GM12875 (cell line): ENCODE results near the gene CAMK2D.

Experiments
- H3K4me3 ChIP-seq: one replicate; pipeline ENCODE4 v1.5.1; 2011; ENCODE audit warnings: low read depth, low read length, control low read depth
- CTCF ChIP-seq: IDR thresholded peaks from 2 replicates; pipeline ENCODE4 v1.5.1; 2011; ENCODE audit warnings: low read depth, mild to moderate bottlenecking, control low read depth, inconsistent platforms, low read length, moderate library complexity, borderline replicate concordance; ENCODE audit not compliant: insufficient read depth

CAMK2D gene

DNA sequence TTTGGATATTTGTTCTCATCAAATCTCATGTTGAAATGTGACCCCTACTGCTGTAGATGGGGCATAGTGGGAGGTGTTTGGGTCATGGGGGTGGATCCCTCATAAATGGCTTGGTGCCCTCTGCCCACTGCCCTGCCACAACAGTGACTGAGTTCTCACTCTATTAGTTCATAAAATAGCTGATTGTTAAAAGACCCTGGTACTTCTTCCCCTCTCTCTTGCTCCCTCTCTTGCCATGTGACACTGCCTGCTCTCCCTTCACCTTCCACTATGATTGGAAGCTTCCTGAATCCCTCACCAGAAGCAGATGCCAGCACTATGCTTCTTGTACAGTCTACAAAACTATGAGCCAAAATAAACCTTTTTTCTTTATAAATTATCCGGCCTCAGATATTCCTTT lies 182.2 kb downstream of the CAMK2D start:
- H3K4me3 ChIP-seq = no peak overlapping the region
- TF ChIP-seq CTCF = no peak

DNA sequence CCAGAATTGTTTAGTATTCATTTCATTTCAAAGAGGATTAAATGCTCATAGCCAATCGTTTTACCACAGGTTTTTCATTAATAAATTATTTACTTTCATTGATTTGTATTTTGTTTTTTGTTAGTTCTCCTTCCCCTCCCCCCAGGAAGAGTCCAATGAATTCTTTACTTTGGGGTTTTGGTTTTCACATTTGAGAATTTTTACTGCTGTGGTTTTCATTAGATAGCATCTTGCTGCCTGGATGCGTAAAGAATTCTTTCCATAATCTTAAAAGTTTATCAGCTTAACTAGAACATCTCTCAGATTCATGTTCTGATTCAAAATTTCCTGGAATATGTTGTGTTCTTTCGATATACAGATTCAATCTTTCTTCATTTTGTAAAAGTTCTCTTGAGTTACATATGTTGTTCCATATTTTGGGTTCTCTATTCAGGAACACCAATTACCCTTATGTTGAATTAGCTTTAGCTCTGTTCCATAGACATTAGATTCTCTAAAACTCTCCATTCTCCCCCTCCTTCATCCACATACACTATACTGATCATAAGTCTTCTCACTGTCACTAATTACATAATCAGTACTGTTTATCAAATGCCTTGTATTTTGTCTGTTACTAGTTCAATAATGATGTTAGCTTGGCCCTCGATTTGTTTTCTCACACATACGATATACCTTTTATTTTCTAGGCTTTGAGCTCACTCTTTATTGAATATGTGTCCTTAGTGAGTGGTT lies 184.4 kb downstream of the CAMK2D start:
- H3K4me3 ChIP-seq = no peak overlapping the region
- no peak for TF ChIP-seq CTCF

GRCh38 chr4:113575401-113575800 lies 186.1 kb downstream of the CAMK2D start:
- TF ChIP-seq CTCF = no peak
- no peak overlapping the region for H3K4me3 ChIP-seq

DNA sequence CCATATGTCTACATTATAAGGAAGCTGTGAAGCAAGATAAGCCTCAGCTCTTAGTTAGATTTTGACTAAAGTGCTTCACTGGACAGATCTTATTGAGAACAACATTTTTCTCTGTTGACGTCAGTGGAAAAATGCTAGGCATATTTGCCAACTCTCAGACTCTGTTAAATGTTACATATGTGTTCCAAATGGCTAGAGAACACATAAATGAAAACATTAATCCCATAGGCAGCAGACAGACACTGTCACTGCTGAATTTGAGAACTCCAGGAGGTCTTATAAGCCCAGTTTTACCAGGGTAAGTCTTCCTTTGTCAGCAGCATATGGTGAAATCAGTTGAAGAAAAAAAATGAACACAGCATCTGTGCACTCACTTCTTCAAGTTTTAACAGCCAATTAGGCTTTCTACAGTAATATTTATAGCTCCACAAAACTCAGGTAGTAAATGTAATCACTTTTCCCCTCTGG lies 186.9 kb downstream of the CAMK2D start:
- no peak overlapping the region for H3K4me3 ChIP-seq
- TF ChIP-seq CTCF = no peak

DNA sequence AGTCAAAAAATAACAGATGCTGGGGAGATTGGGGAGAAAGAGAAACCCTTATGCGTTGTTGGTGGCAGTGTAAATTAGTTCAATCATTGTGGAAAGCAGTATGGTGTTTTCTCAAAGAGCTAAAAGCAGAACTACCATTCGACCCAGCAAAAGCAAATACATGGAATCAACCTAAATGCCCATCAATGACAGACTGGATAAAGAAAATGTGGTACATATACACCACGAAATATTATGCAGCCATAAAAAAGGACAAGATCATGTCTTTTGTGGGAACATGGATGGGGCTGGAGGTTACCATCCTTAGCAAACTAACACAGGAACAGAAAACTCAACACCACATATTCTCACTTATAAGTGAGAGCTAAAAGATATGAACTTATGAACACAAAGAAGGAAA lies 188.9 kb downstream of the CAMK2D start:
- no peak overlapping the region for H3K4me3 ChIP-seq
- no peak for TF ChIP-seq CTCF

DNA sequence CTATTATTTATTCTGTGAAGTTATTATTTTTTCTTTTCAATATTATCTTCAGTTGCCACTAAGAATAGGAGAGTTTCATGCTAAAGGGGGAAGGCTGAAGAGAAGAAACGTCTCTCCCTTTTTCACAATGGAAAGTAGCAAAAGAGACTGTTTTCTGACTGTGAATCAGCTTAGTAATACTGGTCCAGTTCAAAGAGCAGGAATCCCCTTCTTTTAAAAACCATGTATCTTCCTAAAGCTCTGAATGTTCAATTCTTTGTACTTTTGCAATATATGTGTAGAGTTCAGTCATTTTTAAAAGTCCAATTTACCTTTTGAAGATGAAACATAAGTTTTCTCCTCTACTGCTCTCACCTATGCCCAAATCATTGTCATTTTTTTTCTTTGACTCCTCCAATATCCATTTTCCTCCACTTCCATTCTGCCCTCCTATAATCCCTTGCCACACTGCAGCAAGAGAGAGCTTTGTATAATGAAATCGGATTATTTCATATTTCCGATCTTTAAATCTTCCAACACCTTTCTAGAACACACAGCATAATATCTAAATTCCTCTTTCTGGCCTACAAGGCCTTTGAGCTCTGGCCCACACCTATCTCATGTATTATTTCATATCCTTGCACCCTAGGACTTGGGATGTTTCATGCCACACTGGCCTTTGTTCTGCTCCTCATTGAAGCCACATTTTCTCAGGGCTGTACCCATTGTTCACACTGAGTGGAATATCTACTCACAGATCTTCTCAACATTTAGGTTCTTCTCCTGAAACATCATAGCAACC lies 195.3 kb downstream of the CAMK2D start:
- no peak for TF ChIP-seq CTCF
- no peak overlapping the region for H3K4me3 ChIP-seq

- H3K4me3 ChIP-seq = no peak overlapping the region
Measured at GRCh38 chr4:113565702-113566012, 195.9 kb downstream of the CAMK2D start.

More at GRCh38 chr4:113565702-113566012, 195.9 kb downstream of the CAMK2D start:
- no peak for TF ChIP-seq CTCF
